Kidney (tissue), 14 donors: ENCODE measurements around the gene TREML2. TPM values are rescaled to one million over a fixed set of nuclear protein-coding genes. Genes with fewer than 3 reads are reported as not detected.

Source experiments
- DNase-seq, 5 donors: peaks; one replicate each; pipeline ENCODE4 v3.0.0-alpha.2; 2013 to 2020
- FAIRE-seq: peaks from 2 replicates; lab custom pipeline; 2012; peaks lifted over from hg19 to GRCh38; lab: Jason Lieb, UNC
- H3K27ac ChIP-seq, 2 donors: one replicate each; pipeline ENCODE4 v1.7.0; 2013; ENCODE audit warnings: low read depth in 2 of 2, low read length in 2 of 2, inconsistent platforms in 1 of 2
- H3K27me3 ChIP-seq: one replicate; pipeline ENCODE4 v1.7.1; 2013; ENCODE audit warnings: low read length, inconsistent platforms; ENCODE audit not compliant: control insufficient read depth, insufficient read depth
- H3K36me3 ChIP-seq, 3 donors: one replicate each; pipeline versions ENCODE4 v1.7.0 to v1.7.1; 2013; ENCODE audit warnings: low read length in 3 of 3, control low read depth in 1 of 3, inconsistent platforms in 1 of 3; ENCODE audit not compliant: insufficient read depth in 3 of 3, control insufficient read depth in 2 of 3
- H3K4me1 ChIP-seq, 3 donors: one replicate each; pipeline versions ENCODE4 v1.7.0 to v1.7.1; 2013; ENCODE audit warnings: low read length in 3 of 3, inconsistent platforms in 1 of 3, low read depth in 1 of 3; ENCODE audit not compliant: control insufficient read depth in 2 of 3, insufficient read depth in 2 of 3
- H3K4me3 ChIP-seq, 3 donors: one replicate each; pipeline versions ENCODE4 v1.7.0 to v1.8.1; 2013; ENCODE audit warnings: low read length in 3 of 3, control low read depth in 1 of 3, inconsistent platforms in 1 of 3
- H3K9ac ChIP-seq, 3 donors: one replicate each; pipeline versions ENCODE4 v1.7.0 to v1.7.1; 2013; ENCODE audit warnings: low read length in 3 of 3, control low read depth in 1 of 3, inconsistent platforms in 1 of 3
- H3K9me3 ChIP-seq, 3 donors: one replicate each; pipeline versions ENCODE4 v1.7.0 to v1.7.1; 2013; ENCODE audit warnings: low read length in 3 of 3, control low read depth in 1 of 3, inconsistent platforms in 1 of 3; ENCODE audit not compliant: control insufficient read depth in 2 of 3, insufficient read depth in 1 of 3
- intact Hi-C: fragments of 100-400 bp; cut with DNase I; formaldehyde crosslinking; loops from one replicate; pipeline ENCODE4 v1.11.1; 2022
- polyA plus RNA-seq: library from polyadenylated mRNA; stranded (reverse); fragments of 350-450 nt; fragmentation: Illumina TruSeq; extraction: RNeasy Lipid Tissue Mini Kit (QIAGEN cat#74804); gene quantifications from one replicate; pipeline ENCODE4 v1.2.3, GENCODE V29; 2014; ENCODE audit warnings: low read depth, low replicate concordance; ENCODE audit not compliant: insufficient read depth
- total RNA-seq: library from RNA; stranded (reverse); fragmentation: NEBNext Ultra II Directional; extraction: Animal tissue kit (Norgen Biotek cat#: 25700); gene quantifications from one replicate; pipeline ENCODE4 v1.2.1, GENCODE V29; 2021
- TF ChIP-seq, protein P1 (sequence below): IDR thresholded peaks from 3 replicates; pipeline ENCODE4 v1.5.1; 2012; ENCODE audit warnings: mild to moderate bottlenecking, moderate library complexity, borderline replicate concordance; ENCODE audit not compliant: insufficient read depth; ENCODE audit errors: extremely low read depth
- donor health status: control.
- donor health status: control.
- donor health status: control.
- donor health status: control.
- donor health status: control.
- donor health status: DM: yes; HTN: yes; CAD: no.
- donor health status: Normal renal cell carcinoma (clear cell type).

Gene TREML2
- total and polyA plus RNA-seq, 2 donors from 2014 or later: 0.41 TPM; not detected in 1

DNA sequence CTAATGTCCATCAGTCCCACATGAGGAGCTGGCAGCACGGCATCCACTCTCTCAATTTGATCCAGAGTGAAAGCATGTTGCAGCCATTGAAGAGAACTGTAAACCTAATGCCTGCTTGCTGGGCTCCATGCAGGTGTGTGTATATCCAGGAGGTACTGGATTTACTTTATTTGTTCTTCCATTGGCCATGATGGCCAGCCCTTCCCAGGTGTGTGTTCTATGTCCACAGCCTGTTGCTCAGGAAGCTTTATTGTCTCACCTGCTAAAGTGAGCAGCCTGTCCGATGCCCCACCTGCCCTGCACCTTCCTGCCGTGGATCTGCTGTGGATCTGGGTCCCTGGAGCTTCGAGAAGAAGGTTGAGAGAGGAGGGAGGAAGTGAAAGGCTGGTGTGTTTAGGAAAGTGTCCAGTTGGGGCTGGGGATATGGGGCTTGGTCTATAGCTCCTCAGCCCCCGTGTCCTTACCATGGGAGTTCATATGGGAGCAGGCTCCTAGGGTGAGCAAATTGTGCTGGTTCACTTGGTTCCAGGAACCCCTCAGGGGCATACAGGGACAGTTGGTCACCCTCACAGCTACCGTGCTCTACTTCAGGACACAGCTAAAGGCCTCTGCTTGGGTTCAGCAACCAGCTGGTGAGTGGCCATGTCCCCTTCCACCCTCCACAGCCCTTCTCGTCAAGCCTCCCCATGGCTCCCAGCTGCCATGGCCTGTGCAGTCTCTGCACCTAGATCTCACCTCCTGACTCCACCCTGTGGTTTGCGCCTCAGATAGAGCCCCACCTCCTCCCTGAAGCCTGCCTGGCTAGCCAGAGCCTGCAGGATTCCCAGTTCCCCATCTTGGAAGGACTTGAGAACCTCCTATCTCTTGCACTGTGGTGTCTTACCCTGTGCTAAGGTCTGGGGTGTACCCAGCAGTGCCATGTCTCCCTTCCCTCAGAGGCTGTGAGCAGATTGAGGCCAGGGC, 12.7 kb downstream of the TREML2 start:
- intact Hi-C loops: no loop called here
- no peaks in the 10 kb centered on the region for H3K27me3 ChIP-seq
- H3K4me1 ChIP-seq: no peaks in the 10 kb centered on the region
- H3K4me3 ChIP-seq: no peak overlapping the region
- H3K9ac ChIP-seq: no peak overlapping the region
- TF ChIP-seq, protein P1, sequence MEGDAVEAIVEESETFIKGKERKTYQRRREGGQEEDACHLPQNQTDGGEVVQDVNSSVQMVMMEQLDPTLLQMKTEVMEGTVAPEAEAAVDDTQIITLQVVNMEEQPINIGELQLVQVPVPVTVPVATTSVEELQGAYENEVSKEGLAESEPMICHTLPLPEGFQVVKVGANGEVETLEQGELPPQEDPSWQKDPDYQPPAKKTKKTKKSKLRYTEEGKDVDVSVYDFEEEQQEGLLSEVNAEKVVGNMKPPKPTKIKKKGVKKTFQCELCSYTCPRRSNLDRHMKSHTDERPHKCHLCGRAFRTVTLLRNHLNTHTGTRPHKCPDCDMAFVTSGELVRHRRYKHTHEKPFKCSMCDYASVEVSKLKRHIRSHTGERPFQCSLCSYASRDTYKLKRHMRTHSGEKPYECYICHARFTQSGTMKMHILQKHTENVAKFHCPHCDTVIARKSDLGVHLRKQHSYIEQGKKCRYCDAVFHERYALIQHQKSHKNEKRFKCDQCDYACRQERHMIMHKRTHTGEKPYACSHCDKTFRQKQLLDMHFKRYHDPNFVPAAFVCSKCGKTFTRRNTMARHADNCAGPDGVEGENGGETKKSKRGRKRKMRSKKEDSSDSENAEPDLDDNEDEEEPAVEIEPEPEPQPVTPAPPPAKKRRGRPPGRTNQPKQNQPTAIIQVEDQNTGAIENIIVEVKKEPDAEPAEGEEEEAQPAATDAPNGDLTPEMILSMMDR: no peak
- H3K27ac ChIP-seq: no peak overlapping the region
- H3K36me3 ChIP-seq: no peaks in the 10 kb centered on the region
- DNase-seq: no peak
- no peak for FAIRE-seq
- H3K9me3 ChIP-seq: peaks cover 0 to 7% (median 0%) of the 10 kb centered on the region in 3 donors

DNA sequence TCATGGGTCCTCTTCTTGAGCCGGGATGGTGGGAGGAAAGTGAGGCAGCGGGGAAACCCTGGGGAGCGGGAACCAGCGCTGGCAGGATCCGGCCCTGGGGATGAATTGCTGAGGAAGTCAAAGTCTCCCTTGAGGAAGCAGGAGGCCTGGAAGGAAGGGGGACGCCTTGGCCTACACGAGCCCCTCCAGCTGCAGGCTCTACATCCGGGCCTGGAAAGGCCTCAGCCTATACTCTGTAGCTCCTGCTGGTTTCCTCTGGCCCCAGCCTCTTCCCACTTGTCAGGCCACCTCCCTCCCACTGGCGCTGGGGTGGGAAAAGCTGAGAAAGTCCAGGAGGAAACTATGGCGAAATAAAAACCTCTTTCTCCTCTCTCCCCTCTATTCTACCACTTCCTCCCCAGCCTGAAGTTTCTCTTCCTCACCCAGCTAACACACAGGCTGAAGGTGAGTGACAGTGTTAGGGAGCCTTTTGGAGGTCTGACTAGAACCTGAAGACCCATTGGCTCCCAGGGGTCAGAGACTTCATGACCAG, 14.9 kb downstream of the TREML2 start:
- intact Hi-C loops: no loop called here
- Histone ChIP-seq H3K4me3 (no peak overlapping the region), H3K36me3 (no peaks in the 10 kb centered on the region), H3K27ac (no peak overlapping the region), H3K9me3 (peaks cover 0 to 7% (median 0%) of the 10 kb centered on the region in 3 donors), H3K9ac (no peak overlapping the region), H3K27me3 (no peaks in the 10 kb centered on the region), H3K4me1 (no peaks in the 10 kb centered on the region)
- FAIRE-seq (no peak), DNase-seq (no peak)
- TF ChIP-seq, protein P1: no peak

DNA sequence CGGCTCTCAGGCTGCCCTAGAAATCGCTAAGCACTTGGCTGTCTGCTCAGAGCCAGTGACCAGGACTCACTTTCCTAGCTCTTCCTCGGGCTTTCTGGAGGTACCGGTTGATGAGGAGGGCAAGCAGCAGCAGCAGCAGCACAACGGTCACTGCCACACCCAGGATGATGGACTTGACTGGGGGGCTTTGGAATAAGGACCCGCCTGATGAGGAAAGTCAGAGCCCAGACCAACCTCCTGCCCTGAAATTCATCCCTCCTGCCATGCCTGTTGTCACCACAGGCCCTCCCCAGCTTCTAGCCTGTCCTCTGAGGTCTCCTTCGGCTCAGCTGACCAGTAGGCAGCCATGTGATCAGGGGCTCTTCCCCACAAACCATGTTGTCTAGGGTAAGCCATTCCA, 16.2 kb downstream of the TREML2 start:
- Histone ChIP-seq H3K4me3 (no peak overlapping the region), H3K27ac (no peak overlapping the region), H3K27me3 (no peaks in the 10 kb centered on the region), H3K36me3 (no peaks in the 10 kb centered on the region), H3K9ac (no peak overlapping the region), H3K4me1 (no peaks in the 10 kb centered on the region), H3K9me3 (peaks cover 0 to 5% (median 0%) of the 10 kb centered on the region in 3 donors)
- intact Hi-C loops: no loop called here
- TF ChIP-seq, protein P1: no peak
- no peak for FAIRE-seq
- DNase-seq: no peak
